HCT116 (cell line): ENCODE data around the gene ZNF620. TPM values are rescaled to one million over a fixed set of nuclear protein-coding genes. Genes with fewer than 3 reads are reported as not detected.
"Not testable (repeated sequence)": the region's sequence is repeated elsewhere in the genome, so short reads cannot be mapped to it uniquely, and the experiment has no call there.

Experiments used
- ATAC-seq: fragments of 200-7000 bp; cut with Tn5 transposase; 2 replicates; pipeline ENCODE4 v1.9.1; 2020; ENCODE audit warnings: mild to moderate bottlenecking, moderate library complexity
- BruUV-seq: library from RNA; stranded (reverse); fragments of 400-500 nt; replicated peaks from 2 replicates; lab custom pipeline; 2021; lab: Mats Ljungman, UMichigan
- CTCF ChIA-PET: fragments of 300-600 bp; sonication (Branson Sonifier 250); formaldehyde crosslinking; loops from one replicate; lab custom pipeline; 2021; ENCODE audit warnings: antibody characterized with exemption; lab: Charles Lee
- POLR2A ChIA-PET: fragments of 300-600, 350-600 bp; sonication (Branson Sonifier 250); formaldehyde crosslinking; loops from one replicate; lab custom pipeline; 2021; ENCODE audit warnings: antibody characterized with exemption; lab: Charles Lee
- RAD21 ChIA-PET, 2 experiments: fragments of 300-600 bp; sonication (Branson Sonifier 250); formaldehyde crosslinking; loops; one replicate each; lab custom pipeline; 2023; ENCODE audit warnings: low total read pairs in 2 of 2; ENCODE audit not compliant: uncharacterized antibody in 2 of 2, unreplicated experiment in 2 of 2, low non-redundant PET in 1 of 2; lab: Charles Lee
- DNase-seq: peaks from one replicate; pipeline ENCODE4 v3.0.0-alpha.2; 2010; ENCODE audit warnings: low read depth, low spot score
- H2AFZ ChIP-seq: fragments of 200-600 bp; shearing (Covaris generic), sonication (generic); 2 replicates; pipeline ENCODE4 v1.6.1; 2017; ENCODE audit warnings: low read depth, mixed run types, mixed read lengths, antibody characterized with exemption, low read length; ENCODE audit not compliant: poor library complexity, severe bottlenecking
- H3K27ac ChIP-seq: 2 replicates; pipeline ENCODE4 v1.5.1; 2012; ENCODE audit warnings: low read depth, low read length
- H3K27me3 ChIP-seq: fragments of 200-600 bp; sonication (generic); 2 replicates; pipeline ENCODE4 v1.6.1; 2016; ENCODE audit warnings: mixed run types, low read length, mixed read lengths; ENCODE audit not compliant: insufficient read depth
- H3K36me3 ChIP-seq, 2 experiments: fragments of 200-500 bp in 1 of 2; fragments of 200-600 bp in 1 of 2; sonication (Bioruptor generic) in 1 of 2; sonication (generic) in 1 of 2; 2 replicates each; pipeline versions ENCODE4 v1.5.1 to v1.6.1; 2014 to 2016; ENCODE audit warnings: low read length in 2 of 2, inconsistent platforms in 1 of 2, mixed read lengths in 1 of 2, mixed run types in 1 of 2; ENCODE audit not compliant: insufficient read depth in 2 of 2, control insufficient read depth in 1 of 2
- H3K4me1 ChIP-seq, 2 experiments: fragments of 200-600 bp in 1 of 2; sonication (generic) in 1 of 2; 2 replicates each; pipeline versions ENCODE4 v1.5.1 to v1.6.1; 2012 to 2017; ENCODE audit warnings: low read length in 2 of 2, inconsistent platforms in 1 of 2, mild to moderate bottlenecking in 1 of 2, mixed read lengths in 1 of 2, mixed run types in 1 of 2, moderate library complexity in 1 of 2; ENCODE audit not compliant: insufficient read depth in 2 of 2, control insufficient read depth in 1 of 2
- H3K4me2 ChIP-seq: fragments of 200-600 bp; sonication (generic); 2 replicates; pipeline ENCODE4 v1.6.1; 2017; ENCODE audit warnings: mixed run types, low read length, mixed read lengths
- H3K4me3 ChIP-seq, 2 experiments: fragments of 200-600 bp in 1 of 2; sonication (generic) in 1 of 2; replicated peaks in 1 of 2; 2 replicates each; pipeline ENCODE4 v1.5.1; 2011 to 2016; ENCODE audit warnings: low read length in 2 of 2, control low read depth in 1 of 2, low read depth in 1 of 2, mild to moderate bottlenecking in 1 of 2, mixed read lengths in 1 of 2, mixed run types in 1 of 2
- H3K79me2 ChIP-seq: fragments of 200-600 bp; sonication (generic); 2 replicates; pipeline ENCODE4 v1.6.1; 2017; ENCODE audit warnings: mild to moderate bottlenecking, mixed run types, low read length, moderate library complexity, mixed read lengths; ENCODE audit not compliant: insufficient read depth
- H3K9ac ChIP-seq: fragments of 200-600 bp; sonication (generic); 2 replicates; pipeline ENCODE4 v1.6.1; 2016; ENCODE audit warnings: low read length, mixed read lengths
- H3K9me2 ChIP-seq: fragments of 200-600 bp; sonication (generic), shearing (Covaris generic); 2 replicates; pipeline ENCODE4 v1.6.1; 2017; ENCODE audit warnings: mixed run types, mild to moderate bottlenecking, moderate library complexity; ENCODE audit not compliant: insufficient read depth
- H3K9me3 ChIP-seq, 2 experiments: fragments of 200-500 bp in 1 of 2; fragments of 200-600 bp in 1 of 2; sonication (Bioruptor generic) in 1 of 2; sonication (generic) in 1 of 2; 2 replicates each; pipeline ENCODE4 v1.6.1; 2014 to 2017; ENCODE audit warnings: low read length in 2 of 2, mixed read lengths in 2 of 2, inconsistent platforms in 1 of 2, low read depth in 1 of 2, mild to moderate bottlenecking in 1 of 2, mixed run types in 1 of 2, moderate library complexity in 1 of 2; ENCODE audit not compliant: control insufficient read depth in 1 of 2, insufficient read depth in 1 of 2
- H4K20me1 ChIP-seq: fragments of 200-600 bp; sonication (generic), shearing (Covaris generic); 2 replicates; pipeline ENCODE4 v1.6.1; 2017; ENCODE audit warnings: mixed run types, mild to moderate bottlenecking, moderate library complexity; ENCODE audit not compliant: insufficient read depth
- CBX3 ChIP-seq: IDR thresholded peaks from 2 replicates; pipeline ENCODE4 v1.6.1; 2012; ENCODE audit warnings: low read depth
- CEBPB ChIP-seq: IDR thresholded peaks from 2 replicates; pipeline ENCODE4 v1.6.1; 2012; ENCODE audit warnings: low read depth
- EZH2 ChIP-seq: fragments of 200-600 bp; sonication (generic); IDR thresholded peaks from 2 replicates; pipeline ENCODE4 v1.6.1; 2017; ENCODE audit warnings: antibody characterized with exemption, mixed run types
- EZH2phosphoT487 ChIP-seq: fragments of 200-600 bp; IDR thresholded peaks from 2 replicates; pipeline ENCODE4 v1.6.1; 2018; ENCODE audit warnings: antibody characterized with exemption, borderline replicate concordance
- JUND ChIP-seq: IDR thresholded peaks from 2 replicates; pipeline ENCODE4 v1.6.1; 2012
- POLR2A ChIP-seq: IDR thresholded peaks from 2 replicates; pipeline ENCODE4 v1.7.0; 2011; ENCODE audit warnings: borderline replicate concordance; ENCODE audit not compliant: insufficient read depth, insufficient read length; ENCODE audit errors: extremely low read depth
- POLR2AphosphoS5 ChIP-seq: IDR thresholded peaks from 2 replicates; pipeline ENCODE4 v1.6.1; 2011; ENCODE audit warnings: mild to moderate bottlenecking, low read depth, low read length, moderate library complexity
- SRF ChIP-seq: IDR thresholded peaks from 2 replicates; pipeline ENCODE4 v1.6.1; 2012; ENCODE audit warnings: low read depth
- TCF7L2 ChIP-seq: IDR thresholded peaks from 2 replicates; pipeline ENCODE4 v1.7.0; 2011; ENCODE audit warnings: borderline replicate concordance, inconsistent platforms; ENCODE audit not compliant: insufficient read depth, insufficient read length; ENCODE audit errors: extremely low read depth
- ZNF274 ChIP-seq: fragments of 200-500 bp; sonication (Bioruptor generic); IDR thresholded peaks from 2 replicates; pipeline ENCODE4 v1.6.1; 2014; ENCODE audit warnings: mild to moderate bottlenecking, low read depth, low read length, inconsistent platforms
- intact Hi-C: fragments of 100-400 bp; cut with micrococcal nuclease; formaldehyde crosslinking; loops from 2 replicates; pipeline ENCODE4 v1.10.0; 2022
- total RNA-seq: library from RNA; stranded (reverse); gene quantifications from one replicate; pipeline ENCODE4 v1.2.1, GENCODE V29; 2021; ENCODE audit not compliant: unreplicated experiment
- TF ChIP-seq, protein P1 (sequence below), 3 experiments: fragments of 200-600 bp in 1 of 3; sonication (generic) in 1 of 3; IDR thresholded peaks in 2 of 3; conservative IDR thresholded peaks in 1 of 3; 2 replicates each; pipeline ENCODE4 v1.5.1; 2012 to 2017; ENCODE audit warnings: low read depth in 2 of 3, low read length in 2 of 3, antibody characterized with exemption in 1 of 3, borderline replicate concordance in 1 of 3, control low read depth in 1 of 3, mild to moderate bottlenecking in 1 of 3, mixed read lengths in 1 of 3, mixed run types in 1 of 3, moderate library complexity in 1 of 3; ENCODE audit not compliant: insufficient read depth in 1 of 3

ZNF620 gene
- total RNA-seq, 1 experiment from 2014 or later, result 10.2 TPM

- H3K9ac ChIP-seq, H4K20me1 ChIP-seq, ATAC-seq, CTCF ChIA-PET, H2AFZ ChIP-seq, DNase-seq, H3K27me3 ChIP-seq, RAD21 ChIA-PET, BruUV-seq, H3K4me1 ChIP-seq, H3K36me3 ChIP-seq, POLR2A ChIA-PET, intact Hi-C loops, H3K27ac ChIP-seq, H3K9me3 ChIP-seq, H3K4me2 ChIP-seq, H3K9me2 ChIP-seq, H3K79me2 ChIP-seq, H3K4me3 ChIP-seq: not testable (repeated sequence)
Observed at GRCh38 chr3:40562482-40562881, 56.6 kb downstream of the ZNF620 start.

DNA sequence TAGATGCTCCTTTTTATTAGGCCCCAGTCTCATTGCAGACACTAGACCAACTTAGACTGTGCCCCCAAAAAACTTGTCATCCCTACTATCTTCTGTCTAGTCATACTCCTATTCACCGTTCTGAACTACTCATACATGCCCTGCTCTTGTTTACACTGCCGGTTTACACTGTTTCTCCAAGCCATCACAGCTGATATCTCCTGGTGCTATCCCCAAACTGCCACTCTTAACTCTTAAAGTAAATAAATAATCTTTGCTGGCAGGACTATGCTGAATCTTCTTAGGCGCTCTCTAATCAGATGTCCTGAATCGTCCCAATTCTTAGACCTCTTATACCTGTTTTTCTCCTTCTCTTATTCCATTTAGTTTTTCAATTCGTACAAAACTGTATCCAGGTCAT is 59.8 kb downstream of the ZNF620 start:
- POLR2A ChIA-PET, H3K9me2 ChIP-seq, CTCF ChIA-PET, H3K9me3 ChIP-seq, ATAC-seq, H3K4me1 ChIP-seq, H3K27ac ChIP-seq, H4K20me1 ChIP-seq, intact Hi-C loops, H3K4me2 ChIP-seq, RAD21 ChIA-PET, DNase-seq, H3K79me2 ChIP-seq, BruUV-seq, H3K9ac ChIP-seq, H2AFZ ChIP-seq, H3K36me3 ChIP-seq, H3K4me3 ChIP-seq, H3K27me3 ChIP-seq: not testable (repeated sequence)

- Histone ChIP-seq H3K4me1 (no peaks in the 10 kb centered on the region), H2AFZ (no peak overlapping the region), H3K79me2 (no peaks in the 10 kb centered on the region), H3K9ac (no peak overlapping the region), H3K9me3 (no peaks in the 10 kb centered on the region), H3K36me3 (no peaks in the 10 kb centered on the region), H3K9me2 (no peaks in the 10 kb centered on the region), H3K4me2 (no peak overlapping the region), H3K4me3 (no peak overlapping the region), H3K27me3 (no peaks in the 10 kb centered on the region), H3K27ac (no peak overlapping the region), H4K20me1 (no peaks in the 10 kb centered on the region)
- RAD21 ChIA-PET, result no interaction called here
- POLR2A ChIA-PET, result no interaction called here
- intact Hi-C loops, result no loop called here
- no peak for ATAC-seq
- no peak for DNase-seq
- no TSS peak for BruUV-seq
- CTCF ChIA-PET, result no interaction called here
- TF ChIP-seq SRF, result no peak
- no peak for TF ChIP-seq EZH2
- TF ChIP-seq EZH2phosphoT487, result no peak
- TF ChIP-seq, protein P1, sequence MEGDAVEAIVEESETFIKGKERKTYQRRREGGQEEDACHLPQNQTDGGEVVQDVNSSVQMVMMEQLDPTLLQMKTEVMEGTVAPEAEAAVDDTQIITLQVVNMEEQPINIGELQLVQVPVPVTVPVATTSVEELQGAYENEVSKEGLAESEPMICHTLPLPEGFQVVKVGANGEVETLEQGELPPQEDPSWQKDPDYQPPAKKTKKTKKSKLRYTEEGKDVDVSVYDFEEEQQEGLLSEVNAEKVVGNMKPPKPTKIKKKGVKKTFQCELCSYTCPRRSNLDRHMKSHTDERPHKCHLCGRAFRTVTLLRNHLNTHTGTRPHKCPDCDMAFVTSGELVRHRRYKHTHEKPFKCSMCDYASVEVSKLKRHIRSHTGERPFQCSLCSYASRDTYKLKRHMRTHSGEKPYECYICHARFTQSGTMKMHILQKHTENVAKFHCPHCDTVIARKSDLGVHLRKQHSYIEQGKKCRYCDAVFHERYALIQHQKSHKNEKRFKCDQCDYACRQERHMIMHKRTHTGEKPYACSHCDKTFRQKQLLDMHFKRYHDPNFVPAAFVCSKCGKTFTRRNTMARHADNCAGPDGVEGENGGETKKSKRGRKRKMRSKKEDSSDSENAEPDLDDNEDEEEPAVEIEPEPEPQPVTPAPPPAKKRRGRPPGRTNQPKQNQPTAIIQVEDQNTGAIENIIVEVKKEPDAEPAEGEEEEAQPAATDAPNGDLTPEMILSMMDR (IDR thresholded peaks at IDR 0.05 in 2 of 3, conservative IDR thresholded peaks at IDR 0.05 in 1 of 3; ENCODE audit: borderline replicate concordance in 1 of 3, insufficient read depth in 1 of 3, low read depth in 2 of 3, low read length in 2 of 3), result no peak
- no peak for TF ChIP-seq TCF7L2
- TF ChIP-seq JUND, result no peak
- no peak for TF ChIP-seq POLR2A
- TF ChIP-seq POLR2AphosphoS5, result no peak
- TF ChIP-seq CBX3, result no peak
- TF ChIP-seq CEBPB, result no peak
- no peak for TF ChIP-seq ZNF274
Observed at GRCh38 chr3:40566694-40567093, 60.9 kb downstream of the ZNF620 start.
